ENCODE measurements around the gene OR5AR1.
"Not testable (repeated sequence)": the region's sequence is repeated elsewhere in the genome, so short reads cannot be mapped to it uniquely, and the experiment has no call there.

The OR5AR1 gene

DNA sequence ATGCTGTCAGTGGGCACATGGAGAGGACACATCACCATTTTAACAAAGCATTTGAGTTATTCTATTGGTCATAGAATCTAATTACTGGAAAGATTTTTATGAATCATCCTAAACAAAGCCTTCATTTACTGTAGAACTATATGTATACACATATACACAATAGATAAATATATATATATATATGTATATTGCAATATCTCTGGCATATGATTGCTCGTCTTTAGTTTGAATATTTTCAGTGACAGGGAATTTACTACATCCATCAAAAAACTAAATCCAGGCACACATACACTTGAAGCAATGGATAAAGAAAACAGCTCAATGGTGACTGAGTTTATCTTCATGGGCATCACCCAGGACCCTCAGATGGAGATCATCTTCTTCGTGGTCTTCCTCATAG is at the start of gene OR5AR1:
OR5AR1 (plus strand) TSS at position 301 of the 400 bp plus-strand sequence; CDS start at position 301, 0 bp downstream.
- Mint-ChIP-seq H3K4me3 (no peak within 1 kb of the TSS), H3K36me3 (ENCODE audit: low read depth) (no peaks in the 10 kb centered on the region), H3K27ac (no peak within 1 kb of the TSS), H3K27me3 (no peaks in the 10 kb centered on the region), H3K9me3 (no peaks in the 10 kb centered on the region), H3K4me1 (ENCODE audit: low read depth) (no peaks in the 10 kb centered on the region)

DNA sequence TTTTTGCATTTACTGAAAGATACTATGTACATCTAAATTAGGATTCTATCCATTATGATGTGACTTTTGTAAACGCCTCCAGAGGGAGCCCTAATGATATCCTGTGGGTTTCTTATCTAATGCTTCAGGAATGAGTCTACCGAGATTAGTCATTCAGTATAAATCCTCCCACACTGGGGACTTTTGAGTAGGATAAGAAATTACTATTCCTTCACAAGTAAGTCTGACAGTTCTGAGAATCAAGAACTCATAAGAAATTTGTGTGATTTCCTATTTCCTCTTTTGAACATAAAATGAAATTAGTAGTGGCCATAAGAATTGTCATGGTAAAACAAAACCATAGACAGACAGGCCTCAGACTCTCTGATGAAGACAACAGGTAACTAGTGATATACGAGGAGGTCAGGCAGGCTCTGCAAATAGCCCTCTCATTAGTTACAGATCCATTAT is 38.8 kb upstream of the OR5AR1 start:
- Mint-ChIP-seq H3K9me3 (peaks cover 6% of the 10 kb centered on the region), H3K36me3 (ENCODE audit: low read depth) (no peaks in the 10 kb centered on the region), H3K4me1 (ENCODE audit: low read depth) (no peaks in the 10 kb centered on the region), H3K4me3 (no peak overlapping the region), H3K27me3 (no peaks in the 10 kb centered on the region), H3K27ac (no peak overlapping the region)

DNA sequence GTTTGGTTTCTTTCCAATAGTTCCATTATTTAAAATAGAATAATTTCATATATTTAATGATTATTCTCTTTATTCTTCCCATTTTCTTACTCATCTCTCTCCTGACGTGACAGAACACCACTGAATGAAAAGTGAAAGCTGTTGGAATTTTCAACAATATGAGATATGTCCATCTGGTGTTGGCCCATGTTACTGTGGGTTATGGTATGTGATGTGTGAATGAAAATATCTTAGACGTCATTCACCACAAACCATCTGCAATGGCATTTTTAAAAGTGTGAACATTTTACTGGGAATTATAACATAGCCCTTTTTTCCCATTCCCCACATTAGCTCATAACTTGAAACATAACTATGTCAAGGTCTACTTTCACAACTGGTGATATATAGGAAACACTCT is 37.5 kb upstream of the OR5AR1 start:
- Mint-ChIP-seq H3K9me3 (peaks cover 6% of the 10 kb centered on the region), H3K4me3 (no peak overlapping the region), H3K27ac (no peak overlapping the region), H3K36me3 (ENCODE audit: low read depth) (no peaks in the 10 kb centered on the region), H3K27me3 (no peaks in the 10 kb centered on the region), H3K4me1 (ENCODE audit: low read depth) (no peaks in the 10 kb centered on the region)

DNA sequence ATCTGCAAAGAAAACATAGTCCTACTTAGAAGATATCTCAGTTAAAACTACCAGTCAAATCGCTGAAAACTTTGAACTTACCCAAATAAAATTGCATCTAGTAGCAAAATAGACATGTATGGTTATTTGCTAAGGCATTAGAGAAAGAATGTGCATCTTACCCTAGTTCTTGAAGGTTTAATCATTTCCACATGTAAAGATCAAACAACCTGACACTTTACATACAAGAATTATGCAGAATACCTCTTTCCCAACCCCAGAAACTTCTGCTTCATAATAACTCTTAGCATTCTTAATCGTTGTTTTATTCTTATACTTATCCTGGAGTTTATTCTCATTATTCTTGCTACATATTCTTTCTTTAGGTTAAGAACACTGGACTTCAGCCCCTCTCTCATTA is 31.2 kb upstream of the OR5AR1 start:
- no peaks in the 10 kb centered on the region for H3K36me3 Mint-ChIP-seq (ENCODE audit: low read depth)

GRCh38 chr11:56636861-56637260 is 26.6 kb upstream of the OR5AR1 start:
- H3K4me3 Mint-ChIP-seq: no peak overlapping the region
- no peak overlapping the region for H3K27ac Mint-ChIP-seq
- no peaks in the 10 kb centered on the region for H3K36me3 Mint-ChIP-seq (ENCODE audit: low read depth)
- no peaks in the 10 kb centered on the region for H3K27me3 Mint-ChIP-seq
- peaks cover 4% of the 10 kb centered on the region for H3K9me3 Mint-ChIP-seq
- H3K4me1 Mint-ChIP-seq (ENCODE audit: low read depth): no peaks in the 10 kb centered on the region

More for the DNA sequence above, 31.2 kb upstream of the OR5AR1 start:
- Mint-ChIP-seq H3K4me3 (no peak overlapping the region), H3K4me1 (ENCODE audit: low read depth) (no peaks in the 10 kb centered on the region), H3K27me3 (no peaks in the 10 kb centered on the region), H3K9me3 (peaks cover 8% of the 10 kb centered on the region), H3K27ac (no peak overlapping the region)

DNA sequence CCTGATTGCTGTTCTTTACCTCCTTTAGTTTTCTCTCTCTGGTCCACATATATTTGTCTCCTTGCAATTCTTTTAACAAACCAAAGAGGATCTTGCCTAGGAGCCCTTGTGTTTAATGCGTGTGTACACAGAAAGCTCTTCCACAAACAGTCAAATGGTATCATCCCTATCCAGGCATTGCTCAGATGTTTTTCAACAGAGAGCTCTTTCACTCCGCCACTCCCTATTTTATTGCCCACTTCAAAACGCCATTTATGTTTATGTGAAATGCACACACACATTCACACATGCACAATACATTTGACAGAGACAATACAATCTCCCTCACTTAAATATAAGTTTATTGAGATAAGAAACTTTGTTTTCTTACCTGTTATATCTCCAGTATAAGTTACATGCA is 26.0 kb upstream of the OR5AR1 start:
- H3K27ac Mint-ChIP-seq: no peak overlapping the region
- no peak overlapping the region for H3K4me3 Mint-ChIP-seq
- no peaks in the 10 kb centered on the region for H3K27me3 Mint-ChIP-seq
- H3K4me1 Mint-ChIP-seq (ENCODE audit: low read depth): no peaks in the 10 kb centered on the region
- H3K9me3 Mint-ChIP-seq: peaks cover 4% of the 10 kb centered on the region
- H3K36me3 Mint-ChIP-seq (ENCODE audit: low read depth): no peaks in the 10 kb centered on the region

DNA sequence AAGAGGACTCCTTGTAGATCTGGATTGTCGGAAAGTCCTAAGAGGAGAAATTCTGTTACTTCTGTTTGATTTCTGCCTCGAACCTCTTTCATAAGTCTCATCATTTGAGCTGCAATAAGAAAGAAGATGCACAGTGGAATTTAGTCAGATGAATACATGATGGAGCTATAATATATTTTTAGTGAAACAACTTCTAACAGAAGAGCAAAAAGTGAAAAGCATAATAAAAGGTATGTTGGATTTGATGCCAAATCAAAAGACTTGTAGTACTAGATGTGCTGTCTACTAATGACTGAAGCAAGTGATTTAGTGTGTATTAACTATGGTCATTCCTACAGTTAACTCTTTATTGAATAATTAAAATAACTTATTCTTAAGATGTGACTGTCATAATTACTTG is 21.1 kb upstream of the OR5AR1 start, which contains the start of gene OR5AP2:
OR5AP2 (minus strand) TSS at position 101 of the 400 bp plus-strand sequence; CDS start at position 101, 0 bp downstream.
- no peak within 1 kb of the TSS for H3K27ac Mint-ChIP-seq
- H3K9me3 Mint-ChIP-seq: no peaks in the 10 kb centered on the region
- no peaks in the 10 kb centered on the region for H3K4me1 Mint-ChIP-seq (ENCODE audit: low read depth)
- no peaks in the 10 kb centered on the region for H3K27me3 Mint-ChIP-seq
- no peak within 1 kb of the TSS for H3K4me3 Mint-ChIP-seq
- no peaks in the 10 kb centered on the region for H3K36me3 Mint-ChIP-seq (ENCODE audit: low read depth)

GRCh38 chr11:56659755-56660154 is 3.7 kb upstream of the OR5AR1 start:
- no peaks in the 10 kb centered on the region for H3K4me1 Mint-ChIP-seq (ENCODE audit: low read depth)

DNA sequence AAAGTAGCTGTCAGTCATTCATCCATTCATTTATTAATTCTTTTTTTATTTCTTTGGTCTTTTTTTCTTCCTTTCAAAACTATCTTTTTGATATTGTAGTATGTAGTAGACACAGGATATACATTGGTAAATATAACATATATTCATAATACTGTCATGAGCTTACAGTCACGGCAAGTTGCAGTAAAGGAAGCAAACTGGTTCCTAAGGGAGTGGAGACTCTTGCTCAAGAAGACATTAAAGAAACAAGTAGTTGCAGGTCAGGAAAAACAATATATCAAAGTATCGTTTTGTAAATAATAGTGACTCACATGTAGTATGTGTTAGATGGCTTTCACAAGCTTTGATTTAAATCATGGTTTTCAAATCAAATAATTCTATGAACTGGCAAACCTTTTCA is 7.5 kb downstream of the OR5AR1 start:
- no peaks in the 10 kb centered on the region for H3K4me1 Mint-ChIP-seq (ENCODE audit: low read depth)
- H3K27me3 Mint-ChIP-seq: no peaks in the 10 kb centered on the region
- no peak overlapping the region for H3K4me3 Mint-ChIP-seq
- H3K27ac Mint-ChIP-seq: no peak overlapping the region
- H3K36me3 Mint-ChIP-seq (ENCODE audit: low read depth): no peaks in the 10 kb centered on the region
- H3K9me3 Mint-ChIP-seq: peaks cover 8% of the 10 kb centered on the region

More at GRCh38 chr11:56659755-56660154, 3.7 kb upstream of the OR5AR1 start:
- Mint-ChIP-seq H3K36me3 (ENCODE audit: low read depth) (no peaks in the 10 kb centered on the region), H3K4me3 (no peak overlapping the region), H3K9me3 (no peaks in the 10 kb centered on the region), H3K27ac (no peak overlapping the region), H3K27me3 (no peaks in the 10 kb centered on the region)

DNA sequence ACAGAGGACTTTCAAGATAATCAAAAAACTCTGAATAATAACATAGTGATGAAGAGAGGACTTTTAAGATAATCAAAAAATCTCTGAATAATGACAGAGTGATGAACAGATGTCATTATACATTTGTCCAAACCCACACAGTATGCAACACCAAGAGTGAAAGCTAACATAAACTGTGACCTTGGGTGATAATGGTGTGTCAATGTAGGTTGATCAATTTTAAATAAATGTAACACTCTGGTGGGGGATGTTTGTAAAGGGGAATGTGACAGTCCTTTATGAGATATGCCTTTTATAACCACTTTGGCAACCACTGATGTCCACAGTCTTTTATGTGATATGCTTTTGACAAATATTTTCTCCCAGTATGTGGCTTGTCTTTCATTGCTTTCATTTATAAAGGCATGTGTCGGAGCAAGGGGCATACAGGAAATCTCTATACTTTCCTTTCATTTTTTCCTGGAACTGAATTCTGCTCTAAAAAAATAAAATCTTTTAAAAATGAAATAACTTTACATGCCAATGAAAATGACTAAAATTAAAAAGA is 25.1 kb downstream of the OR5AR1 start:
- Mint-ChIP-seq H3K36me3 (ENCODE audit: low read depth) (no peaks in the 10 kb centered on the region), H3K9me3 (peaks cover 7% of the 10 kb centered on the region), H3K27me3 (no peaks in the 10 kb centered on the region), H3K4me1 (ENCODE audit: low read depth) (no peaks in the 10 kb centered on the region), H3K27ac (no peak overlapping the region), H3K4me3 (no peak overlapping the region)

GRCh38 chr11:56691179-56691578 is 27.7 kb downstream of the OR5AR1 start:
- not testable (repeated sequence) for H3K36me3 Mint-ChIP-seq (ENCODE audit: low read depth); H3K9me3 Mint-ChIP-seq

GRCh38 chr11:56693428-56693827 is 29.9 kb downstream of the OR5AR1 start:
- Mint-ChIP-seq H3K27me3 (no peaks in the 10 kb centered on the region), H3K9me3 (peaks cover 3% of the 10 kb centered on the region), H3K4me1 (ENCODE audit: low read depth) (no peaks in the 10 kb centered on the region), H3K4me3 (no peak overlapping the region), H3K27ac (no peak overlapping the region), H3K36me3 (ENCODE audit: low read depth) (no peaks in the 10 kb centered on the region)

More at GRCh38 chr11:56691179-56691578, 27.7 kb downstream of the OR5AR1 start:
- H3K27ac Mint-ChIP-seq; H3K4me3 Mint-ChIP-seq; H3K27me3 Mint-ChIP-seq; H3K4me1 Mint-ChIP-seq (ENCODE audit: low read depth): not testable (repeated sequence)

DNA sequence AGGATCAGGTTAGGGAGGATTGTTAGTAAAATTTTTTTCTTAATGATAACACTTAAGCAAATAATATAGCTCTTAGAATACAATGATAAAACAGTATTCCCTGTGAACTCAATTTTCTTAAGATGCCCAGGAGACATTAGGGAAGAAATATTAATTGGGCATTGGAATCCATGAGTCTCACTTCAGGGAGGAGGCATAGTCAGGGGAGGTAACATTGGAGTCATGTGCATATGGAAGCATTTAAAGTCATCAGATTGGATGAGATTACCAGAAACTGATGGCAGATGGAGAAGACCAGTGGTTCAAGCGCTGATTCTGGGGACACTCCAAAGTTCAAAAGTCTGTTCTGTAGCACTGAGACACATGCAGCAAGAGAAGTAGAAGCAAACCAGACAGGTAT is 35.3 kb downstream of the OR5AR1 start, which contains the start of gene OR9G1:
OR9G1 (plus strand) TSS at position 301 of the 400 bp plus-strand sequence. CDS start 1,293 bp downstream, outside the sequence.
- peaks cover 8% of the 10 kb centered on the region for H3K9me3 Mint-ChIP-seq
- no peak within 1 kb of the TSS for H3K4me3 Mint-ChIP-seq
- no peaks in the 10 kb centered on the region for H3K4me1 Mint-ChIP-seq (ENCODE audit: low read depth)
- H3K27me3 Mint-ChIP-seq: no peaks in the 10 kb centered on the region
- H3K36me3 Mint-ChIP-seq (ENCODE audit: low read depth): no peaks in the 10 kb centered on the region
- no peak within 1 kb of the TSS for H3K27ac Mint-ChIP-seq

GRCh38 chr11:56700242-56700913 is 36.9 kb downstream of the OR5AR1 start:
- H3K36me3 Mint-ChIP-seq (ENCODE audit: low read depth): no peaks in the 10 kb centered on the region
- no peaks in the 10 kb centered on the region for H3K4me1 Mint-ChIP-seq (ENCODE audit: low read depth)
- peaks cover 5% of the 10 kb centered on the region for H3K9me3 Mint-ChIP-seq
- no peaks in the 10 kb centered on the region for H3K27me3 Mint-ChIP-seq
- no peak overlapping the region for H3K27ac Mint-ChIP-seq
- no peak overlapping the region for H3K4me3 Mint-ChIP-seq

- Mint-ChIP-seq H3K4me1 (ENCODE audit: low read depth) (no peaks in the 10 kb centered on the region), H3K27ac (no peak overlapping the region), H3K9me3 (peaks cover 5% of the 10 kb centered on the region), H3K27me3 (no peaks in the 10 kb centered on the region), H3K4me3 (no peak overlapping the region), H3K36me3 (ENCODE audit: low read depth) (no peaks in the 10 kb centered on the region)
Observed at GRCh38 chr11:56700914-56701485, 37.5 kb downstream of the OR5AR1 start.

Measured in stimulated activated naive CD8-positive, alpha-beta T cell treated with anti-CD3 and anti-CD28 coated beads, Interleukin-15, Interleukin-2, amounts not matched to agents 100 ng/mL and 50 ng/mL, for 24 hours (primary cell).